ENCODE data around the gene LEUTX. TPM values are rescaled to one million over a fixed set of nuclear protein-coding genes. Genes with fewer than 3 reads are reported as not detected.

LEUTX gene
- total RNA-seq, 1 experiment from 2014 or later, result not detected

- peaks cover 37% of the 10 kb centered on the region for H3K36me3 ChIP-seq (replicated peaks; ENCODE audit: control insufficient read depth, insufficient read depth, low read length)
These were observed 55.0 kb downstream of the LEUTX start, which contains the start of gene DYRK1B for GRCh38 chr19:39833464-39834286. DYRK1B (minus strand) TSS chr19:39834162; CDS start chr19:39831867, 2,295 bp downstream.

GRCh38 chr19:39834287-39834841 is 55.7 kb downstream of the LEUTX start:
- Histone ChIP-seq H3K36me3 (replicated peaks; ENCODE audit: control insufficient read depth, insufficient read depth, low read length) (peaks cover 44% of the 10 kb centered on the region), H3K27me3 (ENCODE audit: control insufficient read depth, insufficient read depth, low read length) (no peaks in the 10 kb centered on the region), H3K4me3 (ENCODE audit: insufficient read depth, low read depth, low read length) (no peak overlapping the region)
- DNase-seq, result no peak

More at GRCh38 chr19:39833464-39834286, 55.0 kb downstream of the LEUTX start, which contains the start of gene DYRK1B:
- Histone ChIP-seq H3K4me3 (ENCODE audit: insufficient read depth, low read depth, low read length) (peak within 1 kb of the TSS; percentile 78), H3K27me3 (ENCODE audit: control insufficient read depth, insufficient read depth, low read length) (no peaks in the 10 kb centered on the region)
- peak; percentile 99 for DNase-seq

Other genes with a start within 250 kb of the LEUTX start
- 2.4 and 4.0 TPM in 2 replicates for gene EID2B, start 246.0 kb upstream of the LEUTX start, total RNA-seq (2014; rRNA removed; shearing (Covaris generic))
- gene EID2, start 238.7 kb upstream of the LEUTX start, total RNA-seq (2014; rRNA removed; shearing (Covaris generic)), result 14.9 and 18.4 TPM in 2 replicates
- gene LGALS13, start 176.3 kb upstream of the LEUTX start, total RNA-seq (2014; rRNA removed; shearing (Covaris generic)), result not detected in 2 replicates
- gene LGALS16, start 122.9 kb upstream of the LEUTX start, total RNA-seq (2014; rRNA removed; shearing (Covaris generic)), result not detected in 2 replicates
- gene LGALS14, start 74.4 kb upstream of the LEUTX start, total RNA-seq (2014; rRNA removed; shearing (Covaris generic)), result not detected in 2 replicates
- gene CLC, start 40.8 kb upstream of the LEUTX start, total RNA-seq (2014; rRNA removed; shearing (Covaris generic)), result not detected in 2 replicates
- gene DYRK1B, start 55.3 kb downstream of the LEUTX start, total RNA-seq (2014; rRNA removed; shearing (Covaris generic)), result 5.4 and 6.9 TPM in 2 replicates
- 376 and 414 TPM in 2 replicates for gene FBL, start 67.5 kb downstream of the LEUTX start, total RNA-seq (2014; rRNA removed; shearing (Covaris generic))
- 0.10 and 0.22 TPM in 2 replicates for gene FCGBP, start 155.8 kb downstream of the LEUTX start, total RNA-seq (2014; rRNA removed; shearing (Covaris generic))
- 153 and 227 TPM in 2 replicates for gene PSMC4, start 192.3 kb downstream of the LEUTX start, total RNA-seq (2014; rRNA removed; shearing (Covaris generic))
- 1.2 and 2.8 TPM in 2 replicates for gene ZNF546, start 218.2 kb downstream of the LEUTX start, total RNA-seq (2014; rRNA removed; shearing (Covaris generic))

All from H7 (cell line).